ENCODE data around the gene IL13RA2. TPM values are rescaled to one million over a fixed set of nuclear protein-coding genes. Genes with fewer than 3 reads are reported as not detected.

IL13RA2 gene
- total RNA-seq, 1 donor from 2014 or later: not detected

DNA sequence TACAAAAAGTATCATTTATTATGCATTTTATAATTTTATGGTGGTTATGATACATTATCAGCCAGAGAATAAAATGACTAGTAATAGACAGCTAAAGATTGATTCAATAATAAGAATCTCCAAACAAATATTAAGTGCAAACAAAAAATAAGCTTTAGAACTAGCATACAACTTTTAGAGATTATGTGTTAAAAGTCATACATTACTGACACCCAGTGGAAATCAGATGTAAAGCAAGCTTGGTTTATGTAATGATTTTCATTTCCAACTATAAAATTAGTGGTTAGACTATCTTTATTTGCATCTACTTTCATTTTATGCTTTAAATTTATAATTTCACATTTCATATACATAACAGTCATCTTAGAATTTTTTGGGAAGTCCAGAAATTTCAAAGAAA, 57.7 kb downstream of the IL13RA2 start:
- Mint-ChIP-seq H3K4me1 (ENCODE audit: low read depth) (no peaks in the 10 kb centered on the region), H3K27ac (ENCODE audit: unreplicated experiment) (no peak overlapping the region), H3K36me3 (ENCODE audit: low read depth) (no peaks in the 10 kb centered on the region), H3K9me3 (ENCODE audit: low read depth) (no peaks in the 10 kb centered on the region), H3K4me3 (ENCODE audit: unreplicated experiment) (no peak overlapping the region), H3K27me3 (ENCODE audit: low read depth) (peaks cover 22% of the 10 kb centered on the region)
- no peak for DNase-seq (ENCODE audit: low spot score)
- TF ChIP-seq, protein P1, sequence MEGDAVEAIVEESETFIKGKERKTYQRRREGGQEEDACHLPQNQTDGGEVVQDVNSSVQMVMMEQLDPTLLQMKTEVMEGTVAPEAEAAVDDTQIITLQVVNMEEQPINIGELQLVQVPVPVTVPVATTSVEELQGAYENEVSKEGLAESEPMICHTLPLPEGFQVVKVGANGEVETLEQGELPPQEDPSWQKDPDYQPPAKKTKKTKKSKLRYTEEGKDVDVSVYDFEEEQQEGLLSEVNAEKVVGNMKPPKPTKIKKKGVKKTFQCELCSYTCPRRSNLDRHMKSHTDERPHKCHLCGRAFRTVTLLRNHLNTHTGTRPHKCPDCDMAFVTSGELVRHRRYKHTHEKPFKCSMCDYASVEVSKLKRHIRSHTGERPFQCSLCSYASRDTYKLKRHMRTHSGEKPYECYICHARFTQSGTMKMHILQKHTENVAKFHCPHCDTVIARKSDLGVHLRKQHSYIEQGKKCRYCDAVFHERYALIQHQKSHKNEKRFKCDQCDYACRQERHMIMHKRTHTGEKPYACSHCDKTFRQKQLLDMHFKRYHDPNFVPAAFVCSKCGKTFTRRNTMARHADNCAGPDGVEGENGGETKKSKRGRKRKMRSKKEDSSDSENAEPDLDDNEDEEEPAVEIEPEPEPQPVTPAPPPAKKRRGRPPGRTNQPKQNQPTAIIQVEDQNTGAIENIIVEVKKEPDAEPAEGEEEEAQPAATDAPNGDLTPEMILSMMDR (IDR thresholded peaks at IDR 0.05): peak; percentile 87

Other genes starting within 250 kb of the IL13RA2 start
- not detected in 3 replicates for gene RBMXL3, start 171.8 kb upstream of the IL13RA2 start, total RNA-seq
- 10.5 to 11.6 TPM (median 11.1 TPM) in 3 replicates for gene LRCH2, start 216.5 kb upstream of the IL13RA2 start, total RNA-seq

Measured in chondrocyte (in vitro differentiated cells).